ENCODE measurements around the gene PEX16. TPM values are rescaled to one million over a fixed set of nuclear protein-coding genes. Genes with fewer than 3 reads are reported as not detected.
A peak's percentile ranks its signal among the peaks of the same experiment; 100 is the strongest.

PEX16 gene
- total RNA-seq, 1 donor from 2014 or later = 28.0 TPM

- TF ChIP-seq, protein P1, sequence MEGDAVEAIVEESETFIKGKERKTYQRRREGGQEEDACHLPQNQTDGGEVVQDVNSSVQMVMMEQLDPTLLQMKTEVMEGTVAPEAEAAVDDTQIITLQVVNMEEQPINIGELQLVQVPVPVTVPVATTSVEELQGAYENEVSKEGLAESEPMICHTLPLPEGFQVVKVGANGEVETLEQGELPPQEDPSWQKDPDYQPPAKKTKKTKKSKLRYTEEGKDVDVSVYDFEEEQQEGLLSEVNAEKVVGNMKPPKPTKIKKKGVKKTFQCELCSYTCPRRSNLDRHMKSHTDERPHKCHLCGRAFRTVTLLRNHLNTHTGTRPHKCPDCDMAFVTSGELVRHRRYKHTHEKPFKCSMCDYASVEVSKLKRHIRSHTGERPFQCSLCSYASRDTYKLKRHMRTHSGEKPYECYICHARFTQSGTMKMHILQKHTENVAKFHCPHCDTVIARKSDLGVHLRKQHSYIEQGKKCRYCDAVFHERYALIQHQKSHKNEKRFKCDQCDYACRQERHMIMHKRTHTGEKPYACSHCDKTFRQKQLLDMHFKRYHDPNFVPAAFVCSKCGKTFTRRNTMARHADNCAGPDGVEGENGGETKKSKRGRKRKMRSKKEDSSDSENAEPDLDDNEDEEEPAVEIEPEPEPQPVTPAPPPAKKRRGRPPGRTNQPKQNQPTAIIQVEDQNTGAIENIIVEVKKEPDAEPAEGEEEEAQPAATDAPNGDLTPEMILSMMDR (IDR thresholded peaks at IDR 0.05; ENCODE audit: unreplicated experiment) = no peak
- Mint-ChIP-seq H3K36me3 (ENCODE audit: insufficient read depth) (peaks cover 2% of the 10 kb centered on the region), H3K27ac (peak overlapping the region; percentile 88), H3K4me3 (ENCODE audit: low read depth) (peak overlapping the region; percentile 70), H3K9me3 (ENCODE audit: low read depth) (no peaks in the 10 kb centered on the region), H3K27me3 (no peaks in the 10 kb centered on the region), H3K4me1 (ENCODE audit: low read depth) (peaks cover 19% of the 10 kb centered on the region)
- peak; percentile 81 for DNase-seq (ENCODE audit: low spot score, unreplicated experiment)
Measured at GRCh38 chr11:45899448-45900174, 18.1 kb downstream of the PEX16 start.

DNA sequence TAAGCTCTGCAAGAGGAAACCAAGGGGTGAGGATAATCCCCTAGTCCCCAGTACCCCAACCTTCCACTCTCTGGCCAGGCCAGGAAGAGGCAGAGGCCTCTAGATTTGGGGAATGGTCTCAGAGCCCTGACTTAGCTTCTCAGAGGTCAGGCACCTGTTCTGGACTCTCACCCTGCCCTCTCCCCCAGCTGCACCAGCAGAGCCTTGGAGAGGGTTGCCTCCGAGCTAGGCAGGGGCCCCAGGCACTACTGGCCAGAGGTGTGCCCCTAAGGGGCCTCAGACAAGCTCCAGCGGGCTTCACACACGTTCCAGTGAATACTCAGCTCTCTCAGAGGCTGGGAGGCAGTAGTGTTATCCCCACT lies 18.6 kb downstream of the PEX16 start:
- Mint-ChIP-seq H3K4me1 (ENCODE audit: low read depth) (peaks cover 19% of the 10 kb centered on the region), H3K9me3 (ENCODE audit: low read depth) (no peaks in the 10 kb centered on the region), H3K36me3 (ENCODE audit: insufficient read depth) (no peaks in the 10 kb centered on the region), H3K4me3 (ENCODE audit: low read depth) (peak overlapping the region; percentile 70), H3K27me3 (no peaks in the 10 kb centered on the region), H3K27ac (peak overlapping the region; percentile 88)
- DNase-seq (ENCODE audit: low spot score, unreplicated experiment) = no peak
- TF ChIP-seq, protein P1 (IDR thresholded peaks at IDR 0.05; ENCODE audit: unreplicated experiment) = no peak

DNA sequence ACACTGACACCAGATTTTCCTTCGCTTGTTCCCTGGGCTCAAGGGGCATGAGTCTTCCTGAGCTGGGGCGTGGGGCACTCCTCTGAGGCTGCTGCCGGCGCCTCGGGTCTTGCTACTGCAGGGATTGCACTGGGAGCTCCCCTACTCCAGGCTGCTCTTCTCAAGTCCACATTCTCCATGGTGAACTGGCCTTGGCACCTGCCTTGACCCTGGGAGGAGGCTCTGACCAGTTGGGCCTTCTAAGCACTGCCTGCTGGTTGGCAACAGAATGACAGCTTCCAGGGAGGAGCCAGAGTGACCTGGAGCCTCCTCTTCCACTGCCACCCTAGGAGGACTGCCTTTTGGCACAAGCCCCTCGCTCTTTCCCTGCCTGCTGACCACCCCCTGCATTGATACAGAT lies 20.1 kb downstream of the PEX16 start:
- H3K36me3 Mint-ChIP-seq (ENCODE audit: insufficient read depth) = no peaks in the 10 kb centered on the region
- peaks cover 32% of the 10 kb centered on the region for H3K4me1 Mint-ChIP-seq (ENCODE audit: low read depth)
- no peaks in the 10 kb centered on the region for H3K27me3 Mint-ChIP-seq
- TF ChIP-seq, protein P1 (IDR thresholded peaks at IDR 0.05; ENCODE audit: unreplicated experiment) = no peak
- no peak overlapping the region for H3K4me3 Mint-ChIP-seq (ENCODE audit: low read depth)
- no peaks in the 10 kb centered on the region for H3K9me3 Mint-ChIP-seq (ENCODE audit: low read depth)
- DNase-seq (ENCODE audit: low spot score, unreplicated experiment) = no peak
- H3K27ac Mint-ChIP-seq = no peak overlapping the region

DNA sequence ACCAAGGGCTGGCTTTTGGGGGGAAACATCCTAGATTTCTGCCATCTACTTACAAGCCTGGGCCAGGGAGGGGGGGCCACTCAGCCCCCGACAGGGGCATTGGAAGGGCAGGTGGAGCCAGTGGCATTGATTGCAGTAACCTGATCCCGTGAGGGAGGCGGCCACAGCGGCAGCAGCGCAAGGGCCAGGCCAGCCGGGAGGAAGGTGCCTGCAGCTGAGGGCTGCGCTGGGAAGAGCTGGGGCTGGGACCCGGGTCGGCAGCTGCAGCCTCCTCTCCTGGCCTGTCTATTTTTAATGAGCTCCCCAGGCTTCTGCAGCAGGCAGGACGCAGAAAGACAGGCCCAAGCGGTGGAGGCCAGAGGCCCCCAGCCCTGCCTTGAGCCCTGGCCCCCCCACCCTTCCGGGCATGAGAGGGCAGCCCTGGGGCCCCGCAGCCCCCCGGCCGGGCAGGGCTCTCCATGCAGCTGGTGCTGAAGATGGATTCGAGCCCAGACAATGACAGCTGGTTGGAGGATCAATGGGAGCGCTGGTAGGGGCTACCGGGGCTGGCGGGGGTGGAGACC lies 21.2 kb downstream of the PEX16 start:
- no peaks in the 10 kb centered on the region for H3K27me3 Mint-ChIP-seq
- peak overlapping the region; percentile 40 for H3K4me3 Mint-ChIP-seq (ENCODE audit: low read depth)
- no peaks in the 10 kb centered on the region for H3K9me3 Mint-ChIP-seq (ENCODE audit: low read depth)
- TF ChIP-seq, protein P1 (IDR thresholded peaks at IDR 0.05; ENCODE audit: unreplicated experiment) = no peak
- H3K27ac Mint-ChIP-seq = peak overlapping the region; percentile 81
- DNase-seq (ENCODE audit: low spot score, unreplicated experiment) = peak; percentile 69
- H3K4me1 Mint-ChIP-seq (ENCODE audit: low read depth) = peaks cover 37% of the 10 kb centered on the region
- H3K36me3 Mint-ChIP-seq (ENCODE audit: insufficient read depth) = no peaks in the 10 kb centered on the region

DNA sequence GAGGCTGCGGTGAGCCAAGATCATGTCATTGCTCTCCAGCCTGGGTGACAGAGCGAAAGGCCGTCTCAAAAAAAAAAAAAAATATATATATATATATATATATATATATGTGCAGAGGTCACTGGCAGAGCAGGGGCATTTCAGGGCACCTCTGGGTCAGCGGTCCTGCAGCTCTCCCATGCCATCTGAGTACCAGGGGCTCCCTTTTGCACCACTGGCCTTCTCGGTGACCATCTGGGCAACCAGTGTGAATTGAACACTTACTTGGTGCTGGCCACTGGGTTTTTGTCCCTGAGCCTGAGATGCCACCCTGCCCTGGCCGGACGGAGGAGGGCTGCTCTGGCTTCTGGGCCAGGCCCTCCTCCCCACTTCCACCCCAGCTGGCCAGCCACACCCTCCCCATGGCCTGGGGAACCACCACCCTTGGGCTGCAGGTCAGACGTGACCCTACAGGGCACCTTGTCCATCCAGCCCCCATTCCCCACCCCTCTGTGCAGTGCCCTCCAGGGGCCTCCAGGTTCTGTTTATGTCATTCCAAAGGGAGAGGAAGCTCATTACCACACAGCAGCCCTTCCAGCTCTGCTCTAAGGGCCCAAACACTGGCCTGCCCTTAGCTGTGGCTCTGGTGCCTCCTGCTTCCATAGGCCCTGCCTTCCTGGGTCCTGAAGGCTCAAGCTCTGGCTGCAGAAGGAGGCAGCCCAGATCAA lies 22.0 kb downstream of the PEX16 start:
- Mint-ChIP-seq H3K27ac (peak overlapping the region; percentile 45), H3K9me3 (ENCODE audit: low read depth) (no peaks in the 10 kb centered on the region), H3K27me3 (no peaks in the 10 kb centered on the region), H3K4me1 (ENCODE audit: low read depth) (peaks cover 33% of the 10 kb centered on the region), H3K36me3 (ENCODE audit: insufficient read depth) (no peaks in the 10 kb centered on the region), H3K4me3 (ENCODE audit: low read depth) (no peak overlapping the region)
- TF ChIP-seq, protein P1 (IDR thresholded peaks at IDR 0.05; ENCODE audit: unreplicated experiment) = no peak
- DNase-seq (ENCODE audit: low spot score, unreplicated experiment) = no peak

Measured in progenitor cell of endocrine pancreas (in vitro differentiated cells).